Measurements from ENCODE around the gene ABCA2. TPM values are rescaled to one million over a fixed set of nuclear protein-coding genes. Genes with fewer than 3 reads are reported as not detected.

The ABCA2 gene
- total RNA-seq, 1 experiment from 2014 or later: 4.1 TPM

DNA sequence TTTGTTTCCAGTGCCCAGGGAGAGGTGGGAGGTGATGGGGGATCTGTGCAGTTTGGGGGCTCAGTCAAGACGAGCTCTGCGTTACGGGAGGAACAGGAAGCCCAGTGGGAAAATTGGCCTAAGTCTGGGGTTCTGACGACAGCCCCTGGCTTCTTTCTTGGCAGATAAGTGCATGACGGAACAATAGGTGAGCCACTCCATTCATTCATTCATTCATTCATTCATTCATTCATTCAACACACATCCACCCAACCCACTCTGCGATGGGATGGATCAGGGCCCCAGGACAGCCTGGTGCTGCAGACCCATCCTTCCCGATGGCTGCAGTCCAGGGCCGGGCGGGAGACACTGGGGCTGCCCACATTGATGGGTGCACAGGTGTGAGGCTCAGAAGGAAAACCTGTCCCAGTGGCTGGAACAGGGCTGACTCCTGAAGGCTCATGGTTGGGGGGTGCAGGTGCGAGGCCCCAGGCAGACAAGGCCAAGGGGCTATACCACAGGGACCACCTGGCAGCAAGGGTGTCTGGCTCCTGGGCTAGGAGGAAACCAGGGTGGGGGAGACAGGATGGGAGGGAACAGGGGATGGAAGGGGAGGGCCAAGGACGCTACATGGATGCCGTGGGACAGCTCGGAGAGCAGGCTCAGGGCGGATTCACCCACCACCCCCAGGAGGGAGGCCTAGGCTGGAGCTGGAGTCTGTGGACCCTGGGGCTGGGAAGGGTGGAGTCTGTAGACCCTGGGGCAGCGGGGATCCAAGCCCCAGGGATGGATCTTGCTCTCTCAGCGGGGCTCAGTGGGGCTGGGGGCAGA lies 47.2 kb downstream of the ABCA2 start:
- no peak for DNase-seq (ENCODE audit: low read depth)

DNA sequence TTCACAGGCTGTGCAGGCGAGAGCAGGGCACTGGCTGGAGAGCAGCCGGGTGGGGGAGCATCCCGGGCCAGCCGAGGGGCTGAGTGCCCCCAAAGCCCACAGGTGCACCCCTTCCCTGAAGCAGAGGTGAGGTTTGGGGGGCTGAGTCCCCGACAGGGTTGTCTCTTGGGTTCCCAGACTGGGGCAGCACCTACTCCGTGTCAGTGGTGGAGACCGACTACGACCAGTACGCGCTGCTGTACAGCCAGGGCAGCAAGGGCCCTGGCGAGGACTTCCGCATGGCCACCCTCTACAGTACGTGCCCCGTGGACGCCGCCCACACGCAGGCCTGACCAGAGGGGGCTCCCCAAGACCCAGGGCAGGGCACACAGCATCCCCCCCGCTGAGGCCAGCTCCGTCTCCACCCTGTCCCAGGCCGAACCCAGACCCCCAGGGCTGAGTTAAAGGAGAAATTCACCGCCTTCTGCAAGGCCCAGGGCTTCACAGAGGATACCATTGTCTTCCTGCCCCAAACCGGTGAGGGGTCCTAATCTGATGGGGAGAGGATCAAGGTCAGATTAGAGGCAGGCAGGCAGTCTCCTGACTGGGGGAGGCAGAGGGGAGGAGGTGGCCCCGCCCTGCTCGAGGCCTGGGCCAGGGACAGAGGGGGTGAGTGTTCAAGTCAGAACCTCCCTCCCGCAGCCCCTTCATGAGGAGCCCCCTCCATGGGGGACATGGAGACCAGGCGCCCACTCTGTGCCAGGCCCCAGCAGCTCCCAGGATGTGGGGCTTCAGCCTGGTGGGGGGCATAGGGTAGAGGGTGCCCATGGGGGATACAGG lies 48.1 kb downstream of the ABCA2 start:
- no peak for DNase-seq (ENCODE audit: low read depth)

DNA sequence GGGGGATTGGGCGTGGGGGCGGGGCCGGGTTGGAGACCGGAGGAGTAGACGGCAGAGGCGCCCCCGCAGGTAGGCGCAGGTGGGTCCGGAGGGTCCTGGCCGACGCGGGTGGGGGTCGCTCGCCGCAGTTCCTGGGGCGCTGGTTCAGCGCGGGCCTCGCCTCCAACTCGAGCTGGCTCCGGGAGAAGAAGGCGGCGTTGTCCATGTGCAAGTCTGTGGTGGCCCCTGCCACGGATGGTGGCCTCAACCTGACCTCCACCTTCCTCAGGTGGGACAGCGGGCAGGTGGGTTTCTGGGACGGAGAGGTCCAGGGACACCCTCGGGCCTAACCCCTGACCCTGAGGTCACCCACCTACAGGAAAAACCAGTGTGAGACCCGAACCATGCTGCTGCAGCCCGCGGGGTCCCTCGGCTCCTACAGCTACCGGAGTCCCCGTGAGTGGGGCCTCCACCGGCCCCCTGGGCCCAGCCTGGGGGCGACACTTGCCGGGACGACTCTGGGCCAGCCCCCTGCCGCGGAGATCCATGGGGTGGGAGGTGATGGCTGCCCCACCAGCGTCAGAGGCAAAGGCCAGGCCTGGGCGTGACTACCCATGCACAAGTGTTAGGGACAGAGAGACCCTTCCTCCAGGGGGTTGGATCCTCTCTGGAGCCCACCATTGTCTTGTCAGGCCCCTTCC lies 49.0 kb downstream of the ABCA2 start:
- DNase-seq (ENCODE audit: low read depth): no peak

DNA sequence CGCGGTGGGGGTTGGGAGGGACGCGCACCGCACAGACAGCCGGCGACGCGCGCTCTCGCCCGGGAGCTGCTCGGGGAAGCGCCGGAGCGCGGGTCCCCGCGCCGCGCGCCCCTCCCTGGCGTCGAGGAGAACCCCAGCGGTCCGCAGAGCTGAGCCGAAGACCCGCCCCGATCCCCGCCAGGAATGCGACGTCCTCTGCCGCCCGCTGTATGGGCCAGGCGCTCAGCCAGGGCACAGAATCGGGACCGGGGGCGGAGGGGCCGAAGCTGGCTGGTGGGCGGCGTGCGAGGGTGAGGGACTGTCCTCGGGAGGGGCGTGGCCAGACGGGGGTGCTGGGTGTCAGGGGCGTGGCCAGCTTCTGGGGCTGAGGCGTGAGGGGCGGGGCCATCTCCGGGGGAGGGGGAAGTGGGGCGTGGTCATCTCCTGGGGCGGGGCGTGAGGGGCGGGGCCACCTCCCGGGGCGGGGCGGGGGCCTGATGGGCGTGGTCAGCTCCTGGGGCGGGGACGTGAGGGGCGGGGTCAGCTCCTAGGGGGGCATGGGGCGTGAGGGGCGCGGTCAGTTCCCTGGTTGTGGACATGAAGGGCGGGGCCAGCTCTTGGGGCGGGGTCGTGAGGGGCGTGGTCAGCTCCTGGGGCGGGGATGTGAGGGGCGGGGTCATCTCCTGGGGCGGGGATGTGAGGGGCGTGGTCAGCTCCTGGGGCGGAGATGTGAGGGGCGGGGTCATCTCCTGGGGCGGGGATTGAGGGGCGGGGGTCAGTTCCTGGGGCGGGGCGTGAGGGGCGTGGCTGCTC lies 49.8 kb downstream of the ABCA2 start:
- DNase-seq (ENCODE audit: low read depth): no peak

DNA sequence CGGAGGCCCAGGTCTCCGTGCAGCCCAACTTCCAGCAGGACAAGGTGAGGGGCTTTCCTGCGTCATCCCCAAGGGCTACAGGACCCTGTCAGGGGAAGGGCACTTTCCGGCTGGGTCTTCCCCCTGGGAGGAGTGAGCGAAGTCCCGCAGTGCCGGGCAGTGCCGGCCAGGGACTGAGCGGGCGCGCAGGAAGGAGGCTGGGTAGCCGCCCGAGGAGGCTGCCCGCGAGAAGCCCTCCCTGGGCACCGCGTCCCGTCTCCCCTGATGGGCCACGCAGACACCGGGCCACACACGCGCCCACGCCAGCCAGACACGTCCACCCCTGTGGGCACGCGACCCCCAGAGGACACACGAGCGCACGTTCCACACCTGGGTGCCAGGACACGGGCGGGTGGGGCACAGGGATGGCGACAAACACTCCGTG lies 50.4 kb downstream of the ABCA2 start:
- no peak for DNase-seq (ENCODE audit: low read depth)

DNA sequence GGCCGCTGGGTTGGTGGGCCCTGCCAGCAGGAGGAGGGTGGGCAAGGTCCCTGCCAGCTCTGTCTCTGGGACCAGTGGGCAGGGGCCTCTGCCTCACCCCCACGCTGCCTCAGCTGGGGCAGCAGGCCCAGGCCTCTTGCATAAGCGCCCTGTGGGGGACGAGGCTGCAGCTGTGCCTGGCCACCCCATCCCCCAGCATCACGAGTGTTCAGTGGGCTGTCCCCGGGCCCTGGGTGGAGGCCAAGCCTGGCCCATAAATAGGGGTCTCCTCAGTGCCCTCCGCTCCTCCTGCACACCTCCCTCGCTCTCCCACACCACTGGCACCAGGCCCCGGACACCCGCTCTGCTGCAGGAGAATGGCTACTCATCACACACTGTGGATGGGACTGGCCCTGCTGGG lies 50.8 kb downstream of the ABCA2 start, which contains the start of gene PTGDS:
Gene PTGDS (plus strand): TSS at position 282 of the 400 bp plus-strand sequence. CDS start 75 bp downstream, at position 357.
- DNase-seq (ENCODE audit: low read depth): no peak

DNA sequence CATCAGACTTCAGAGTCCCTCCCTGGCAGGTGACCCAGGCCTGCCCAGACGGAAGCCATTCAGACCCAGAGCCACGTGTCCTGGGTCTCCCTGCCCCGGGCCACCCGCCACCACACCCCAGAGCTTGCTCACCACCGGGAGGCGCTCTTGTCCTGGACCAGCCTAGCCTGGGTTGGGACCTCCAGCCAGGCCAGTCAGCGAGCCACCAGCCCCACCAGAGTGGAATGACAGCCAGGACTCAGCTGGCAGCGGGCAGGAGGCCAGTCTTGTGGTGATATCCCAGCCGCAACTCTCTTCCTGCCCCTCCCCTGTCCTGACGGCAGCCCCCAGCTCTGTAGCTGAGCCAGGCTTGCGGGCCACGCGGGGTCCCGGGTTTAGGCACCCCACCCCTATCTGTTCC lies 52.4 kb downstream of the ABCA2 start:
- peak; percentile 65 for DNase-seq (ENCODE audit: low read depth)

DNA sequence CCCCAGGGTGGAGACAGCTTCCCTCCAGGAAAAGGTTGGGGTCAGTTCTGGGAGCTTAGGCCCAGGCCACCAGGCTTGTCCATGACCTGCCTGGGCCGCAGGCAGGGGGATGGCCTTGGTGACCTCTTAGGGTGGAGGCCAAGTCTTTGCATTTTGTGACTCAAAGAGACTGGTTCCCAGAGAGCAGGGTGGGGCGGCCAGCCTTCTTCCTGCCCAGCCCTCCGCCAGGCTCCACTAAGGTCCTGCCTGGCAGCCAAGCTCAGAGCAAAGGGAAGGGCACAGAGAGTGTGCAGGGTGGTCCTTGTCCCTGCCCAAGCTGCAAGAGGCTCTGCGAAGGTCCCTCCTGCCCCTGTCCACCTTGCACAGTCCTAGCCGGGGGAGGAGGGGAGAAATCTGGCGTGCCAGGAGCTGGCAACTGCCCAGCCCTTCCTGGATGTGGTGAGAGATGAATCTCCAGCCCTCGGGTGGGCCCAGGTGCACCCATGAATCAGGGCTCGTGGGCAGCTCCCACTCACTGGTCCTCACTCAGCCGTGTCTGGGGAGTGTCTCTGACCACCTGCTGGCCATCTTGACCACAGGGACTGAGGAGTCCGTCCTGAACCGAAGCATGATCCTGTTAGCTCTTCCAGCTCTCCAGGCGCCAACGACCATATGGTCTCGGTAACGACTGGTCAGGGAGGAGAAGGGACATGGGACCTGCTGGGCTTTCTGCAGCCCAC lies 53.1 kb downstream of the ABCA2 start:
- DNase-seq (ENCODE audit: low read depth): peak; percentile 68

DNA sequence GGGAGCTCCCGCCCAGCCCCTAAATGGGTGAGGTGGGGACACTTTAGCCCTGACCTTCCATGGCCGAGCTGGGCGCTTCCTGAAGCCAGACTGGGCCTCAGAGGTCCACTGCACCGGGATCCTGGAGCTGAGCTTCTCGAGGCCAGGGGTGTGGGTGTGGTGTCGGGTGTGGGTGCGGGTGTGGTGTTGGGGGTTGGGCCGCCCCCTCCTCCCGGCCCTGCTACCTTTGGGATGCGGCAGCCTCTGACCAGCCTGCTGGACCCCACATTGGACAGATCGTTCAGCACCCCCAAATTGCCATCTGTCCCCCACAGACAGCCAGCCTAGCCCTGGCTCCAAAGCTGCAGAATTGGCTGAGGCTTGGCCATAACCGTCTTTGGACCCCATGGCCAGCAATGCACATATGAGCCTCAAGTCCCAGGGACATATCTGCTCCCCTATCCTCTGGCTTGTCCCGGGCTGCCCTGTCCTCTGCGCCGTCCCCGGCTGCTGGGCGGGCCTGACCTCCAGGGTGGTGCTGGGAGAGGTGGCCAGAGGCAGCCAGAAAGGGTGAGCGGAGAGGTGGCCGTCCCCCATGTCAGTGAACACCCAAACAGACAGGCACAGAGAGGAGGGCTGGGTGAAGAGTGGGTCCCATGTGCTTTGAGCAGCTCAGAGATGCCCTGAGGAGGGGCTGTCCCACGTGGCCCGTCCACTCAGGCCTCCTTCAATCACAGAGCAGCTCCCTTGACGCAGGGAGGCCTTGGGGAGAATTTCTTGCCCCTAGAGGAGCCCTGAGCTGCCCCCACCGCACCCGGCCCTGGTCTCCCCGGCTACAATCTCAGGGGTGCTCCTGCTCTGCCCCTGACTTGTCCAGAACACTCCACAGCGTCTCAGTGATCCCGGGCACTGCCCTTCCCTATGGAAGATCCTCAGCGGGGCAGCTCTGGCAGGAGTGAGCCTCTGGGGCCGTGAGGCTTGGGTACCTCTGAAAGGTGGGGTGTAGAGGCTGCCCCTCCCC lies 54.1 kb downstream of the ABCA2 start:
- DNase-seq (ENCODE audit: low read depth): no peak

DNA sequence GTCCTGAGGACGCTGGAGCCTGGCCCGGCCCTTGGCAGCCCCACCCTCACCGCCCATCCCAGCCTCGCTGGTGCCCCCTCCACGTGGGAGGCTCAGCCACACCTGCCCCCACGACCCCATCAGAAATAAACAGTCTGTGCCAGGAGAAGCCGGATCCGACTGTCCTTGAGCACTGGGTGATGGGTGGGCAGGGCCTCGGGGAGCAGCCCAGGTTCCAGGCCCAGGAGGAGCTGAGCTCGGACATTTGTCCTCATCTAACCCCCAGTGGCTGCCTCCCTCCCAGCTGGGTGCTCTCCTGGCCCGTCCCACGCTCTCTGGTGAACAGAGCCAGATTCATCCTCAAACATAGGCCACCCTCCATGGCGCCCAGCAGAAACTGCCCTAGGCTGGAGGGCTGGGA lies 55.3 kb downstream of the ABCA2 start:
- no peak for DNase-seq (ENCODE audit: low read depth)

DNA sequence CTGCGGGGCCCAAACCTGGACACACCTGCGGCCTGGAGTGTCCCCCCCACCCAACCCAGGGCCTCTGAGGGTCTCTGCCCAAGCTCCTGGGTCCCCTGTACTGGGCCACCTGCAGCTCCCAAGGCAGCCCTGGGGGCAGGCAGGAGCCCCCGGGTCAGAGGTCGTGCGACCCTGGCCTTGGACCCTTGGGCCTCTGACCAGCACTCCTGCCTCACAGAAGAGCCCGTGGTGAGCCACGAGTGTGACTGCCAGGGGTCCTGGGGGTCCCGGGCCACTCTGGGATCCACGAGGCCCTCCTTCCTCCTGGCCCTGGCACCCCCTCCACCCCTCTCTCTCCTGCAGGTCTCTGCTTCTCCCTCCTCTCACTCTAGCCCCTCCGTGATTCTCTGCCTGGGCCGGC lies 55.7 kb downstream of the ABCA2 start:
- DNase-seq (ENCODE audit: low read depth): no peak

DNA sequence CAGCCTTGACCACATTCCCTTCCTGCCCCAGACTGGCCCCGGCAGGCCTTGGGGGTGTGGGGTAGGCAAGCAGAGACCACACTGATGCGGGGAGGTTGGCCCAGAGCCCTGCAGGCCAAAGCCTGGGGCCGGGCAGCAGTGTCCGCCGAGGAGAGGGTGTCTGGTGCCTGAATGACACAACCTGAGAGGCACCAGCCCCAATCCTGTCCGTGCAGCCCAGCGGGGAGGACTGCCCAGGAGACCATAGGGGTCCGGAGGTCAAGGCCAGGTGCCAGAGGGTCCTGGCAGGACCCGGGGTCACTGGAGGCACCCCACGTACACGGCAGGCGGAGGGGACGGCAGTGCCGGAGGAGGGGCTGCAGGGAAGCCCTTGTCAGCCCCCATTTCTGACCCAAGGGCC lies 56.3 kb downstream of the ABCA2 start:
- no peak for DNase-seq (ENCODE audit: low read depth)

DNA sequence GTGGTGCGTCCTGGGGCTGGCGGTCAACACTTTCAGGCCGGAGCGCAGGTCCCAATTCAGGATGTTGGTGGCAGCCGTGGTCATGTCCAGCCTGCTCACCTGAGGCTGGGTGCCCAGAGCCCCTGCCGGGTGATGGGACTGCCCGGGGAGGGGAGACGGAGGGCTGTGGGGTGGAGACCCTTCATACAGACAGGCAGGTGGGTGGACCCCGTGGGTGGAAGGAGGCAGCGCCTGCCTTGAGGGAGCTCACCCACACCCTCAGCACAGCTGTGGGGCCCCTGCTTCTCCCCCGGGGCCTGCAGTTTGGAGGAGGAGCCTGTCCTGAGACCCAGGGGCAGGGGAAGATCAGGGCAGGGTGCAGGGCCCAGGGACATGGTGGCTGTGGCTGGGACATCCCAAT lies 57.7 kb downstream of the ABCA2 start:
- no peak for DNase-seq (ENCODE audit: low read depth)

DNA sequence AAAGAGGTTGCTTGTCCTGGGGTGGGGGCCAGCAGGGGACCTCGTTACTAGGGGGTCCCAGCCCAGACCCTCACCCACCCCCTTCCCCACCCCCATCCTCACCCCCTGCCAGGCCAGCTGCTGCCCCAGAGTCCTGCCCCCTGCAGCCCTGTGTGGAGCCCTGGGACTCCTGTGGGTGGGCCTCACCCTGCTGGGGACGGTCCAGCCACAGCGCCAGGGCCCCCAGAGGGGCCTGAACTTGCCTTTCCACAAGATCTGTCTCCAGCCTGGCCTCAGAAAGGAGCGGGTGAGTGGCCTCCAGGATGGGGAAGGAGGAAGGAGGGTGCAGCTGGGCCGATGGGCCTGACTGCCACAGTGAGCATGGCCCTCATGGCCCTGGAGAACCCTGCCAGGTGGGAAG lies 58.3 kb downstream of the ABCA2 start:
- no peak for DNase-seq (ENCODE audit: low read depth)

DNA sequence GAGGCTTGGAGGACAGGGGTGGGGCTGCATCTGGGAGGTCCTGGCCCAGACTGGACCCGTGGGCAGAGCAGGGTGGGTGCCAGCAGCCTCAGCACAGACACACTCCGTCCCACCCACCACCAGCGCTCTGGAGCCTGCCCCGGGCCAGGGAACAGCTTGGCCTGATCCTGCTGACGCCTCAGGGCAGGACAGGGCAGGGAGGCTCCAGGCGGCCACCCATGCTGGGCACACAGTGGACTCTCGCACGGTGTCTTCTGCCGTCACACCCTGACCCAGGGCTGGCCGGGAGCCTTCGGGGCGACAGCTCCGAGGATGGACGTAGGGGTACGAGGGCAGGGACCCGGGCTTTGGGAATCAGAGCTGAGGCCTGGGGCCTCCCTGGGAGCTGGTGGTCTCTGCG lies 58.9 kb downstream of the ABCA2 start:
- DNase-seq (ENCODE audit: low read depth): no peak

DNA sequence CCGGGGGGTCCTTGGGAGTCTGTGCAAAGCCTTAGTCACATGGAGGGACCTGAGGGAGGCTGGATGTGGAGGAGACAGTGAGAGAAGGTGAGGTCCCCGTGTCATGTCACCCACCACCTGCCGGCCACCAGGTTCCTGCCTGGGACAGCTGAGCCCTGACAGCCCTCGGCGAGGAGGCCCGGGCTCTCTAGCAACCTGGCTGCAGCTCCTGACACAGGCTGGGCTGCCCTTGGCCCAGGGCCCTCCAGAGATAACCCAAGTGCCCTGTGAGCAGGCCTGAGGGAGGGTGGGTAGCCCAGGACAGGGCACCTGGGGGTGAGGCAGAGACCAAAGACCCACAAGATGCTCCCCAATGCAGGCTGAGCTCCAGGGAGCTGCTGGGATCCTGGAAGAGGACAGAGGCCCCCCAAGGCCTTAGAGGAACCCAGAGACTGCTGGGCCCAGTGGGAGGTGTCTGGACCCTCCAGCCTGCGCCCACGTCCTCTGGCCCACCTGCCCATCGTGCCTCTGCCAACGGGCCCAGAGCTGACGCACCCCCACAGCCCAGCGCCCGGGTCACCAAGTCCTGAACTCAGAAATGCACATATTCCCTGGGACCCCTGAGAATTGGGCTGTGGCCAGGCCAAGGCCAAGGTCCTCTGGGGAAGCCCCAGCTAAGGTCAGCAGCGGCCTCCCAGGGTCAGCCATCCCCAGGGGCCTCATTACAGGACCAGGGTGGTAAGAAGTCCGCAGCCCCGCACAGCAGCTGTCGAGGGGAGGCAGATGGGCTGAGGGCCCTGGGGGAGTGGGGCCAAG lies 59.5 kb downstream of the ABCA2 start:
- no peak for DNase-seq (ENCODE audit: low read depth)

DNA sequence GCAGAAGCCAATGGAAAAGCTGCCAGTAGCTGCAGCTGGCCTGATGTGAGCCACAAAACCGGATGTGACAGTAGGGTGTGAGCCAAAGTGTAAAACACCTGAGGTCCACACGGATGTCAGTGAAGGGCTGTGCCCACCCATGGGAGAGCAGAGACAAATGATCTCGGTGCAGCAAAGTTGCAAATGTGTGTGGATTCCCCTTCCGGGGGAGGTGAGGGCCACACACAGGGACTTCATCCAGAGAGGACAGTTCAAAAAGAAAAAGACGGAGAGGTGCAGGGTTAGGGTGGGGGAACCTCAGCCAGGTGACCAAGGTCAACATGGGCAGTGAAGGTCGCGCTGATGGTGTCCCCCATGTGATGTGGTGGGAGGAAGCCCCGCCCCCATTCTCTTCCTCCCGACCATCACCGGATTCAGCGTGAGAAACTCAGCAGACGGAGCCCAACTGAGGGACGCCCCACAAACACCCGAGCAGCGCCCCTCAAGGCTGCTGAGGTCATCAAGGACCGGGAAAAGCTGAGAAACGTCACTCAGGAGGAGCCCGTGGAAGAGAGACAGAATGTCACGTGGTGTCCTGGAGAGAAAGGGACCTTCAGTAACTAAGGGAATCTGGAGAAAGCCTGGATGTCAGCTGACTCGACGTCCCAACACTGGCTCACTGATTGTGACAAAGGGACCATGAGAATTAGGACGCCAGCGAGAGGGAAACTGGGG lies 62.1 kb downstream of the ABCA2 start:
- DNase-seq (ENCODE audit: low read depth): no peak

DNA sequence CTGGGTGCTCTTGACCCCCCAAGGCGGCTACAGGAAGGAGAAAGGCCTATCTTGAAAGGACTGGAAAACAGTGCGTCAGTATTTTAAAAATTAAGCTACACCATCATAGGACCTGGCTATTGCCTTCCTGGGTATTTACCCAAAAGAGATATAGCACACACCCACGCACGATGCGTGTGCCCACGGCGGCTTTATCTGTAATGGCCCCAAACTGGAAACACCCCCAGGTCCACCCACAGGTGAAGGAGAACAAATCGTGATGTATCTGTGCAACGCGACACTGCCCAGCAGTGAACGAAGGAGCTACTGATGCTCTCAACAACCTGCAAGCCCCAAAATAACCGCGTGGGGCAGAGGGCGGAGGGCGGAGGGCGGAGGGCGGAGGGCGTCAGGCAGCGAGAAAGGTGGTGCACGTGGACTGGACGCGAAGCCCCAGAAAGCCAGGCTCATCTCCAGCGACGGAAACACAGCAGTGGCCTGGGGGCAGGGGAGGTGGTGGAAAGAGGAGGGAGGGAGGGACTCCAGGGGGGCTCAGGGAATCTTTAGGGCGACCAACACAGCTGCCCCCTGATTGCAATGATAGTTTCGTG lies 63.1 kb downstream of the ABCA2 start:
- no peak for DNase-seq (ENCODE audit: low read depth)

Data from RPMI7951 (cell line).